CD4-positive, alpha-beta memory T cell (primary cell): Measurements from ENCODE around the gene TAF1B. TPM values are rescaled to one million over a fixed set of nuclear protein-coding genes. Genes with fewer than 3 reads are reported as not detected.

Source experiments
- CTCF ChIA-PET: fragments of 350-600 bp; sonication (Branson Sonifier 250); formaldehyde crosslinking; loops from one replicate; lab custom pipeline; 2021; ENCODE audit warnings: inconsistent platforms; ENCODE audit not compliant: partially characterized antibody; lab: Charles Lee
- POLR2A ChIA-PET: fragments of 350-600 bp; sonication (Branson Sonifier 250); formaldehyde crosslinking; loops from one replicate; lab custom pipeline; 2021; ENCODE audit not compliant: partially characterized antibody; lab: Charles Lee
- DNase-seq, 5 donors: peaks; one replicate each; pipeline versions ENCODE4 v3.0.0 to v3.0.0-alpha.2; 2020 to 2022; ENCODE audit warnings: mixed read lengths in 1 of 5
- H3K27ac ChIP-seq: one replicate; pipeline ENCODE4 v1.7.0; 2013; ENCODE audit warnings: low read depth, low read length
- H3K27me3 ChIP-seq: 2 replicates; pipeline ENCODE4 v1.7.0; 2013; ENCODE audit warnings: mild to moderate bottlenecking, low read length, moderate library complexity; ENCODE audit not compliant: insufficient read depth
- H3K36me3 ChIP-seq: 2 replicates; pipeline ENCODE4 v1.7.0; 2013; ENCODE audit warnings: mild to moderate bottlenecking, low read length, moderate library complexity; ENCODE audit not compliant: insufficient read depth
- H3K4me1 ChIP-seq: 2 replicates; pipeline ENCODE4 v1.7.0; 2013; ENCODE audit warnings: mild to moderate bottlenecking, low read length, moderate library complexity; ENCODE audit not compliant: insufficient read depth
- H3K4me3 ChIP-seq, 2 donors: one replicate each; pipeline ENCODE4 v1.7.0; 2013; ENCODE audit warnings: low read length in 2 of 2, mild to moderate bottlenecking in 1 of 2
- H3K9me3 ChIP-seq, 2 donors: one replicate each; pipeline ENCODE4 v1.7.0; 2013; ENCODE audit warnings: low read length in 2 of 2, control low read depth in 1 of 2; ENCODE audit not compliant: control insufficient read depth in 1 of 2
- H3K27ac Mint-ChIP-seq, 7 donors: one replicate each; pipeline ENCODE4 v1.8.0; 2020 to 2021; ENCODE audit warnings: mixed read lengths in 7 of 7, mild to moderate bottlenecking in 6 of 7, inconsistent platforms in 3 of 7, moderate library complexity in 3 of 7
- H3K27me3 Mint-ChIP-seq, 2 donors: one replicate each; pipeline ENCODE4 v1.8.0; 2020 to 2021; ENCODE audit warnings: mixed read lengths in 2 of 2
- H3K36me3 Mint-ChIP-seq, 2 donors: one replicate each; pipeline ENCODE4 v1.8.0; 2020 to 2021; ENCODE audit warnings: mixed read lengths in 2 of 2, inconsistent platforms in 1 of 2, mild to moderate bottlenecking in 1 of 2
- H3K4me1 Mint-ChIP-seq, 4 donors: one replicate each; pipeline ENCODE4 v1.8.0; 2020 to 2021; ENCODE audit warnings: mixed read lengths in 4 of 4, mild to moderate bottlenecking in 1 of 4
- H3K4me3 Mint-ChIP-seq, 8 donors: one replicate each; pipeline ENCODE4 v1.8.0; 2020 to 2021; ENCODE audit warnings: mixed read lengths in 8 of 8, mild to moderate bottlenecking in 7 of 8, moderate library complexity in 6 of 8, inconsistent platforms in 3 of 8
- H3K9me3 Mint-ChIP-seq, 8 donors: one replicate each; pipeline ENCODE4 v1.8.0; 2020 to 2021; ENCODE audit warnings: mixed read lengths in 8 of 8, mild to moderate bottlenecking in 5 of 8, inconsistent platforms in 3 of 8, moderate library complexity in 1 of 8
- intact Hi-C: fragments of 100-400 bp; cut with micrococcal nuclease; formaldehyde crosslinking; loops from one replicate; pipeline ENCODE4 v1.15.1; 2023
- polyA plus RNA-seq, 2 donors: library from polyadenylated mRNA; unstranded; fragments of 300-500 nt; fragmentation: Illumina TruSeq; gene quantifications; one replicate each; pipeline ENCODE4 v1.2.3, GENCODE V29; 2021
- total RNA-seq, 2 experiments: library from RNA; stranded (reverse); gene quantifications; one replicate each; pipeline ENCODE4 v1.2.3, GENCODE V29; 2021

Gene TAF1B
- total and polyA plus RNA-seq, 4 experiments from 2014 or later, result 4.1 to 23.9 (median 17.8) TPM

GRCh38 chr2:9974343-9974742, 131.1 kb downstream of the TAF1B start:
- H3K36me3 ChIP-seq, result no peaks in the 10 kb centered on the region
- Mint-ChIP-seq H3K4me3 (no peak overlapping the region), H3K27me3 (peaks cover 8% of the 10 kb centered on the region in 2 donors), H3K27ac (no peak overlapping the region), H3K9me3 (no peaks in the 10 kb centered on the region), H3K4me1 (no peaks in the 10 kb centered on the region), H3K36me3 (no peaks in the 10 kb centered on the region)
- CTCF ChIA-PET, result interaction anchor here (1.1 to 4.0 kb wide), 3 partner anchors 11 to 98 kb away, joined by 3 to 23 read pairs (median 7); no protein-coding TSS in a partner anchor
- no peak for DNase-seq
- intact Hi-C loops, result no loop called here
- no peak overlapping the region for H3K4me3 ChIP-seq
- POLR2A ChIA-PET, result no interaction called here
- H3K9me3 ChIP-seq, result no peaks in the 10 kb centered on the region
- H3K4me1 ChIP-seq, result no peaks in the 10 kb centered on the region
- no peaks in the 10 kb centered on the region for H3K27me3 ChIP-seq
- no peak overlapping the region for H3K27ac ChIP-seq

GRCh38 chr2:9975328-9975727, 132.1 kb downstream of the TAF1B start:
- intact Hi-C loops, result no loop called here
- POLR2A ChIA-PET, result no interaction called here
- DNase-seq, result no peak
- Histone ChIP-seq H3K4me3 (no peak overlapping the region), H3K27me3 (no peaks in the 10 kb centered on the region), H3K9me3 (no peaks in the 10 kb centered on the region), H3K27ac (no peak overlapping the region), H3K36me3 (no peaks in the 10 kb centered on the region), H3K4me1 (peaks cover 7% of the 10 kb centered on the region)
- CTCF ChIA-PET, result interaction anchor here (1.4 to 4.0 kb wide), 2 partner anchors 10 to 74 kb away, joined by 7 to 23 read pairs; no protein-coding TSS in a partner anchor
- Mint-ChIP-seq H3K4me3 (no peak overlapping the region), H3K27me3 (peaks cover 8 to 10% of the 10 kb centered on the region in 2 donors), H3K36me3 (no peaks in the 10 kb centered on the region), H3K4me1 (peaks cover 3 to 6% (median 5%) of the 10 kb centered on the region in 4 donors), H3K27ac (no peak overlapping the region), H3K9me3 (no peaks in the 10 kb centered on the region)

GRCh38 chr2:9975805-9976447, 132.7 kb downstream of the TAF1B start:
- POLR2A ChIA-PET, result no interaction called here

GRCh38 chr2:9979977-9980376, 136.7 kb downstream of the TAF1B start:
- Mint-ChIP-seq H3K36me3 (no peaks in the 10 kb centered on the region), H3K4me3 (peak overlapping the region in 3 of 8 donors; percentile 55 to 75 (median 61)), H3K4me1 (peaks cover 10 to 14% (median 11%) of the 10 kb centered on the region in 4 donors), H3K9me3 (no peaks in the 10 kb centered on the region), H3K27ac (peak overlapping the region in 1 of 7 donors; percentile 62), H3K27me3 (peaks cover 8 to 10% of the 10 kb centered on the region in 2 donors)
- Histone ChIP-seq H3K9me3 (no peaks in the 10 kb centered on the region), H3K4me3 (no peak overlapping the region), H3K27ac (no peak overlapping the region), H3K36me3 (no peaks in the 10 kb centered on the region), H3K27me3 (no peaks in the 10 kb centered on the region), H3K4me1 (peaks cover 14% of the 10 kb centered on the region)
- POLR2A ChIA-PET, result interaction anchor here (0.6 kb wide), 1 partner anchor 120 kb away, joined by 3 read pairs; no protein-coding TSS in a partner anchor
- intact Hi-C loops, result loop anchor here (10.0 kb wide), 1 partner anchor 455 kb away; no protein-coding TSS in a partner anchor
- no peak for DNase-seq
- CTCF ChIA-PET, result interaction anchor here (0.7 to 0.9 kb wide), 2 partner anchors 70 to 92 kb away, joined by 3 read pairs; no protein-coding TSS in a partner anchor

More at GRCh38 chr2:9975805-9976447, 132.7 kb downstream of the TAF1B start:
- Histone ChIP-seq H3K4me3 (no peak overlapping the region), H3K27ac (no peak overlapping the region), H3K36me3 (no peaks in the 10 kb centered on the region), H3K27me3 (no peaks in the 10 kb centered on the region), H3K9me3 (no peaks in the 10 kb centered on the region), H3K4me1 (peaks cover 7% of the 10 kb centered on the region)
- H3K36me3 Mint-ChIP-seq, result no peaks in the 10 kb centered on the region
- intact Hi-C loops, result no loop called here
- H3K4me3 Mint-ChIP-seq, result no peak overlapping the region
- no peak for DNase-seq
- CTCF ChIA-PET, result interaction anchor here (1.5 to 4.0 kb wide), 2 partner anchors 9 to 69 kb away, joined by 3 to 23 read pairs; no protein-coding TSS in a partner anchor
- peaks cover 8 to 10% of the 10 kb centered on the region in 2 donors for H3K27me3 Mint-ChIP-seq
- no peaks in the 10 kb centered on the region for H3K9me3 Mint-ChIP-seq
- H3K4me1 Mint-ChIP-seq, result peaks cover 5 to 8% (median 6%) of the 10 kb centered on the region in 4 donors
- H3K27ac Mint-ChIP-seq, result no peak overlapping the region

GRCh38 chr2:9980520-9980919, 137.2 kb downstream of the TAF1B start:
- POLR2A ChIA-PET, result no interaction called here
- no peak overlapping the region for H3K4me3 Mint-ChIP-seq
- Histone ChIP-seq H3K4me1 (peaks cover 14% of the 10 kb centered on the region), H3K4me3 (no peak overlapping the region), H3K9me3 (no peaks in the 10 kb centered on the region), H3K27me3 (no peaks in the 10 kb centered on the region), H3K27ac (no peak overlapping the region), H3K36me3 (no peaks in the 10 kb centered on the region)
- no peaks in the 10 kb centered on the region for H3K36me3 Mint-ChIP-seq
- H3K27ac Mint-ChIP-seq, result no peak overlapping the region
- intact Hi-C loops, result loop anchor here (10.0 kb wide), 1 partner anchor 454 kb away; no protein-coding TSS in a partner anchor
- peaks cover 8 to 10% of the 10 kb centered on the region in 2 donors for H3K27me3 Mint-ChIP-seq
- DNase-seq, result no peak
- peaks cover 10 to 14% (median 11%) of the 10 kb centered on the region in 4 donors for H3K4me1 Mint-ChIP-seq
- CTCF ChIA-PET, result interaction anchor here (1.2 to 12.3 kb wide), 2 partner anchors 67 to 117 kb away, joined by 4 to 431 read pairs; partner anchors contain the start of gene KLF11
- no peaks in the 10 kb centered on the region for H3K9me3 Mint-ChIP-seq

GRCh38 chr2:9981655-9982054, 138.4 kb downstream of the TAF1B start:
- H3K36me3 Mint-ChIP-seq, result no peaks in the 10 kb centered on the region
- peaks cover 10 to 14% (median 11%) of the 10 kb centered on the region in 4 donors for H3K4me1 Mint-ChIP-seq
- Histone ChIP-seq H3K27me3 (no peaks in the 10 kb centered on the region), H3K27ac (no peak overlapping the region), H3K4me3 (no peak overlapping the region), H3K4me1 (peaks cover 14% of the 10 kb centered on the region), H3K9me3 (no peaks in the 10 kb centered on the region), H3K36me3 (no peaks in the 10 kb centered on the region)
- no peak overlapping the region for H3K27ac Mint-ChIP-seq
- no peak for DNase-seq
- H3K27me3 Mint-ChIP-seq, result peaks cover 6 to 8% of the 10 kb centered on the region in 2 donors
- ChIA-PET CTCF (interaction anchor here (0.8 to 12.3 kb wide), 3 partner anchors 9 to 115 kb away, joined by 4 to 431 read pairs (median 5); partner anchors contain the start of gene KLF11), POLR2A (interaction anchor here (0.8 kb wide), 1 partner anchor 62 kb away, joined by 3 read pairs; the partner anchor contains the start of gene KLF11)
- H3K4me3 Mint-ChIP-seq, result no peak overlapping the region
- intact Hi-C loops, result loop anchor here (10.0 kb wide), 1 partner anchor 453 kb away; no protein-coding TSS in a partner anchor
- H3K9me3 Mint-ChIP-seq, result no peaks in the 10 kb centered on the region

- peaks cover 2 to 8% of the 10 kb centered on the region in 2 donors for H3K27me3 Mint-ChIP-seq
- no peak overlapping the region for H3K27ac Mint-ChIP-seq
- Histone ChIP-seq H3K27me3 (no peaks in the 10 kb centered on the region), H3K36me3 (no peaks in the 10 kb centered on the region), H3K4me3 (no peak overlapping the region), H3K9me3 (no peaks in the 10 kb centered on the region), H3K4me1 (peaks cover 14% of the 10 kb centered on the region), H3K27ac (no peak overlapping the region)
- DNase-seq, result no peak
- peaks cover 10 to 14% (median 11%) of the 10 kb centered on the region in 4 donors for H3K4me1 Mint-ChIP-seq
- H3K4me3 Mint-ChIP-seq, result no peak overlapping the region
- no peaks in the 10 kb centered on the region for H3K9me3 Mint-ChIP-seq
- intact Hi-C loops, result loop anchor here (10.0 kb wide), 1 partner anchor 453 kb away; no protein-coding TSS in a partner anchor
- CTCF ChIA-PET, result interaction anchor here (1.4 to 12.3 kb wide), 2 partner anchors 11 to 66 kb away, joined by 3 to 431 read pairs; partner anchors contain the start of gene KLF11
- POLR2A ChIA-PET, result interaction anchor here (0.8 kb wide), 1 partner anchor 61 kb away, joined by 3 read pairs; the partner anchor contains the start of gene KLF11
- no peaks in the 10 kb centered on the region for H3K36me3 Mint-ChIP-seq
Measured at GRCh38 chr2:9982248-9982647, 139.0 kb downstream of the TAF1B start.
